Activated CD8-positive, alpha-beta memory T cell treated with anti-CD3 and anti-CD28 coated beads, Interleukin-2, amount 50 U/mL, for 48 hours (primary cell): ENCODE data around the gene MYO16.
"Not testable (repeated sequence)": the region's sequence is repeated elsewhere in the genome, so short reads cannot be mapped to it uniquely, and the experiment has no call there.

Experiments
- DNase-seq: peaks from one replicate; pipeline ENCODE4 v3.0.0-alpha.2; 2020

MYO16 gene

DNA sequence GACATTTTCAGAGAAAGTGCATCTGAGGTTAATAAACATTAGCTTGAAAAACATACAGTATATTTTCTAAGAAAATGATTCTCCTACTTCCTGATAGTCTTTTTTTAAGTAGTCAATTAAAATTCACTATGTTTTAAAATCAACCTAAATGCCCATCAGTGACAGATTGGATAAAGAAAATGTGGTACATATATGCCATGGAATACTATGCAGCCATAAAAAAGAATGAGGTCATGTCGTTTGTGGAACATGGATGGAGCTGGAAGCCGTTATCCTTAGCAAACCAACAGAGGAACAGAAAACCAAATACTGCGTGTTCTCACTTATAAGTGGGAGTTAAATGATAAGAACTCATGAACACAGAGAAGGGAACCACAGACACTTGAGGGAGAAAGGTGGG, 462.8 kb downstream of the MYO16 start:
- not testable (repeated sequence) for DNase-seq

DNA sequence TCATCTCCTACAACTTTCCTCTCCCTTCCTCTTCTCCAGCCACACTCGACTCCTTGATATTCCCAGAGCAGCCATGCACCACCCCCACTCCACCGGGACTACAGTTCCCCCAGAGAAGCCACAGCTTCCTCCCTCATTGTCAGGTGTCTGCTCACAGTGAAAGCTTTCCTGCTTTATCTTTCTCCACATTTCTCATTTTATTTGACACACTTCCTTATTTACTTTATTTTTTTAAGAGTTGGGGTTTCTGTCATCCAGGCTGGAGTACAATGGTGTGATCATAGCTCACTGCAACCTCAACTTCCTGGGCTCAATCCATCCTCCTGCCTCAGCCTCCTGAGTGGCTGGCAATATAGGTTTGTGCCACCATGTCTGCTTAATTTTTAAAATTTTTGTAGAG, 464.6 kb downstream of the MYO16 start:
- no peak for DNase-seq

DNA sequence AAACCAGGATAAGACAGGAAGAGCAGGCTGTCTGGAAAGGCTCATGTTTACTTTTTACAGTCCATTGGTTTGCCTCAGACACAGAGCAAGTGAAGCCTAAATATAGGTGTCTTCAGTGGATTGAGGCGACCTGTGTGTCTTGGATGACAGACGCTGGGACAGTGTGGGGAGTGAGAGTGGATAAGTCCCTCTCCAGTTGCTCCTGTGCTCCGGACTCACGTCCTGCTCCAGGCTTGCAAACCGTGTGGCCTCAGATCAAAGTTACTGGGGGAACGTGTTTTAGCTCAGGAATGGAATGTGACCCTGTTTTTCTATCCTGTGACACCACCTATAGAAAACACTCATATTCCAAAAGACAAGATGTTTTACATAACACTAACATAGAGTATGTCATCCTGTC, 465.7 kb downstream of the MYO16 start:
- DNase-seq, result no peak

DNA sequence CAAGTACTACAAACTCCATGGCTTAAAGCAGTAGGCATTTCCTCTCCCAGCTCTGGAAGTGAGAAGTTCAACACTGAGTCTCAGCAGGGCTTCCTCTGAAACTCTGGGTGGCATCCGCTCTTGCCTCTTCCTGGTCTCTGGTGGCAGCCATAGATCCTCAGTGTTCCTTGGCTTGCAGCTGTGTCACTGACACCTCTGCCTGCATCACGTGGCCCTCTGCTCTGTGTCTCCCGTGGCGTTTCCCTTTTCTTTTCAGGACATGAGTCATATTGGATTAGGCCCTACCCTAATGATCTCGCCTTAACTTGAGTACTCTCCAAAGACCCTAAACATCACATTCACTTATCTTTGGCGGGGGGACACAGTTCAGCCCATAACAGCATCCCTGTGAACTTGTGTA, 466.7 kb downstream of the MYO16 start:
- DNase-seq, result no peak

DNA sequence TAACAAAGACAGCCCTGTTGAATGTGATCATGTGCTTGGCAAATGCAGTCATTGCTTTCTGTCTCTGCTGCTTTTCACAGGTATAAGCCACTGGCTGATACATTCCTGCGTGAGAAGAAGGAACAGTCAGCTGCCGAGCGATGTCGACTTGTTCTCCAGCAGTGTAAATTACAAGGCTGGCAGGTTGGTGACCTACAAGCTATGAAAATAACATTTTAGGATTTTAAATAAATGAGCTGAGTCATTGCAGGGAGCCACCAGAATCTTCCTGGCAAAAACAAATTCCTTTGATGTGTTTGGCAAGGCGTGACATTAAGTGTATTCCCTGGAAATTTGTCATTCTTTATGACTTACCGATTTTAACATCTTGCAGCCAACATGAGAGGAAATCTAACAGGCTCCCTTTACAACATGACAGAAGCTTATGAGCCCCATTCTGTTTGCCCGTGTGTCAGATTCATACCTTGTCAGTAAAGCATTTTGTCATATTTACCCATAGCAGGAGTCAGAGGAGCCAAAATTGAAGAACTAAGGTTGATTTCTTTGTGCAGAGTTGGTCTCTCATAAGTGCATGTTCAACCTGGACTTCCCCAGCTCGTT, 471.4 kb downstream of the MYO16 start:
- no peak for DNase-seq

DNA sequence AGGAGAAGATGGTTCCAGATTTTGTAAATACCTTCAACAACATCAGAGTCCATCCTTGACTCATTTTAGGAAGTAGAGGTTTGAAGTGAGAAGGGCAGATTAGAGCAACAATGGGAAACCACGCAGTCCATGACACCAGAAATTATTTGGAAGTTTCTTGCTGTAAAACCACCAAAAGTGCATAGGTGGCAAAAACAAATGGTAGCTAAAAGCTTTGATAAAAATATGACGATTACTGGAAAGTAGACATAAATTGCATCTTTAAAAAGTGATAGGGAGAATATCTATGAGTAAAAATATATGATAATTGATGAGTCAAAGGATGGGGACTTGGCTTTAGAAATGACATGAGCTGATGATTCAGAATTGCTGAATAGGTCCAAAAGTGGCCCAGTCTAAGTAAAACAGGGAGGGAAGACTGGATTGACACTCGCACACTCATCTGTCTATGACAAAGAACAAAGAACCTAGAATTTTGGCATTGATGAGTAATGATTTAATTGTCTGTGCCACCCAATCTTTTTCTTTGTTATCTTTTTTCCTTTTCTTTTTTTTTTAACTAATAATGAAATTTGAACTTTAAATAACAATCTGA, 472.2 kb downstream of the MYO16 start:
- no peak for DNase-seq

DNA sequence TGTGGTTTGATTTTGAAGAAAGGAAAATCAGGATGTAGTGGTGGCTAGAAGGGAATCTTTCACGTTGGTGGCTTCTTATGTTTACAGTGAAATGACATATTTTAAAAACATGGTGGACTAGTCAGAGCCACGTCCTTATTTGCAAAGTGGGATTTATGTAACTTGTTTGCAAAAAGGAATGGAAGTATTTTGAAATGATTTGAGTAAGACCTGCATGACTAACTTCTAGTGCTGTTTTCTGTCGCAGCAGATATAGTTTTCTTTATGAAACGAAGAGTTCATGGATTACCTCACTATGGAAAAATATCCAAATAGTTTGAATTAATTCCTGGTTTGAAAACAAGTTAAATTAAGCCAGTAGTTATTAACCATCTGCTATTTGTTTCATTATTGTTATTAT, 476.5 kb downstream of the MYO16 start:
- no peak for DNase-seq

DNA sequence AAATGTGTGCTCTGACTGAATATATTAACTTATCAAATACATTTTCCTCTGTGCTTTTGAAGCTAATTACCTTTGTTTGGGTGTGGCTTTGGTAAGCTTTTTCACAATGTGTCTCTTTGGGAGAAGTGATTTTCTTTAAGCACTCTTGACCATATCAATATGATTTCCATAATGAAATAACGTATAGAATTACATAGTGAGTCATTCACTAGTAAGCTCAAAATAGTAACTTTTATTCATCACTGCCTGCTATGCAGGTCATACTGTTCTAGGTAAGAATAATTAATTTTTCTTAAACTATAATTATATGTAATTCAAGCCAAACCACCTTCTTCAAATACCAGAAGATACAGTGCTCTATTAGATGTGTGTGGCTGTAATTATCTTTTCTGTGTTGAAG, 480.7 kb downstream of the MYO16 start:
- no peak for DNase-seq

DNA sequence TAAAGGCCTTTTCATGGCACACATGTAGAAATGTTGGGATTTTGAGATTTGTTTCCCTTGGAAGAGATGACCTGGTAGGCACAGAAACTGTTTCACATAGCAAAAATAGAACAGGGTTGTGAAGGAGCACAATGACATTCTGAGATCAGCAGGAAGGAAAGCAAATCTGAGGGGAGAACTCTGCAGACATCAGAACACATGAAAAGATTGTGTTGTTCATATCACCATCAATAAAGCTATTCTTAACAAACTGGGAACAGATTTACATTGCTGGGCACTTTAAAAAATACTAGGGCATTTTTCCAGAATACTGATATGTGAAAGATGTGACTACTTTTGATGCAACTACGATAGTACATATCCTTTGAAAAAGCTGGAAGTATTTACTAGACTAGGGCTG, 481.7 kb downstream of the MYO16 start:
- no peak for DNase-seq

DNA sequence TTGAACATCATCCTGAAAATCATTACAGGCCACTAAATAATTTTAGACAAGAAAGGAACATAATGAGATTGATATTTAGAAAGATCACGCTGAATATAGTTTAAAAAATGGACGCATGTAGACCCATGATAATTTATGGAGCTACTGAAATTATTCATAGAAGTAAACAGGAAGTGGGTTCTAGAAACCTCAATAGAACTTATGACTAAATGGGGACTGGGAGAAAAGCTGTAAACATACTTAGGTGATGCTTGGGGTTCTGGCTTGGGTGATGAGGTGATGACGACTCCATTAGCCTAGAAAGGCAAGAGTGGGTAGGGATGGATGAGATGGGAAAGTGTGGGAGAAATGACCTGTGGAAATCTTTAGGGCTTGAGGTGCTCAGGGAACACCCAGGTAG, 484.0 kb downstream of the MYO16 start:
- no peak for DNase-seq

DNA sequence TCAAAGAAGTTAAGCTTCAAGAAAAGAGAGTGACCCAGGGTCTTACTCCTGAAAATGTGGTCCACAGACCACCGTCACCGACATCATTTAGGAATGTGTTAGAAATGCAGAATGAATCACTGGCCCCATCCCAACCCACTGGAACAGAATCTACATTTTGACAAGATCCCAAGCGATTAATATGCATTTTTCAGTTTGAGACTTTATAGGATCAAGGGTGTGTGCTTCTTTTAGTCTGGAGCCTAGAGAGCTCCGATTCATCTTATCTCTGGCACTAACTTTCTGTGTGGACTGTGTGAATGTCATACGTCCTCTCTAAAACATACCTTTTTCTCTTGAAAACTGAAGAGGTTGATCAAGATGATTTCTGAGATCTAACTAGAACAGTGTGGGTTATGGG, 484.8 kb downstream of the MYO16 start:
- no peak for DNase-seq

DNA sequence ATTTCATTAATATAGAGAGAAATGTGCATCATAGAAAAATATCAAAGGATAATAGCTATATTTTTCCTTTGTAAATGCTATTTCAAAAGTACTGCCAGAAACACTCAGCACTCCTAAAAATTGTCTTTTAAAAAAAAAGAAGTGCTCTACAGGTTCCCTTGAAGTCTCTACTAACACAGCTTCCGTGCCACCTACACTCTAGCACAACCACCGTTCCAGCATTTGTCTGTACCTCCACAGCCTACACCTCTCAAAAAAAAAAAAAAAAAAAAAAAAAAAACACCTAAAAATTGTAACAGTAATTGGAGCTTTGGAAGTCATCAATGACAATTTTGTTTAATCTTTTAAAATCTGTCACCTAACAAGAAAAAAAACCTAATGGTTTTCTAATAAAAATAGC, 485.6 kb downstream of the MYO16 start:
- no peak for DNase-seq

DNA sequence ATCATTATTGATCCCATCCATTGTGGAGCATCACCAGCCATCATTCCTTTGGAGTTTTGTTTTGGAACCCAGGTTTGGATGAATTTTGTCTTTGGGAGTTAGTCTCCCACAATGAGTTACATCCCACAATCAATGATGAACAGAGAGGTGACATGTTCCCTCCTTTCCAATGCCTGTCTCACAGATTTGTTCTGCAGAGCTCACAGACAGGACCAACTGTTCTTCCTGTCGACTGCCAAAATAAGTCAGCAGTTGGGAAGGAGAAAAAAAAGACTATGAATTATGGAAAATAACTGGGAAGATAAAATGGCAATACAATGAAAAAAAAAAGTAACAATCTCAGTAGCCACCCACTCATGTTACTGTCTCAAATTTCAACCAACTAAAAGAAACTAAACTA, 489.1 kb downstream of the MYO16 start:
- no peak for DNase-seq

DNA sequence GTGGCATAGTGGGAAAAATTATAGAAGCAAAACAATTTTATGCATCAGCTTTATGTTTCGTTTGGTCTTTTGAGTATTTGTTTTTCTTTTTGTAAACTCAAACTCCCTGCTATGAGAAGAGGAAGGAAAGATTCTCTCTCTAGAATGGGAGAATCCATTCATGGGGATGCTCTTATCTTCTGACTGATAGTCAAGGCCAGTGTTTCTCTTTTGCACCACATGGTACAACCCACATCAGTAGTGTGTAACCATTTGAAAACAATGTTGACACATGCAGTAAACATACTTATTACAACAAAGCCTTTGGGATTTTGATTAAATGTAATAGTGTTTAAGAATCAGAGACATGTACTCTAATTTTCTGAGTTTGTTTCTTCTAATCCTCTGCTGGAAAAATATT, 490.5 kb downstream of the MYO16 start:
- DNase-seq, result no peak

DNA sequence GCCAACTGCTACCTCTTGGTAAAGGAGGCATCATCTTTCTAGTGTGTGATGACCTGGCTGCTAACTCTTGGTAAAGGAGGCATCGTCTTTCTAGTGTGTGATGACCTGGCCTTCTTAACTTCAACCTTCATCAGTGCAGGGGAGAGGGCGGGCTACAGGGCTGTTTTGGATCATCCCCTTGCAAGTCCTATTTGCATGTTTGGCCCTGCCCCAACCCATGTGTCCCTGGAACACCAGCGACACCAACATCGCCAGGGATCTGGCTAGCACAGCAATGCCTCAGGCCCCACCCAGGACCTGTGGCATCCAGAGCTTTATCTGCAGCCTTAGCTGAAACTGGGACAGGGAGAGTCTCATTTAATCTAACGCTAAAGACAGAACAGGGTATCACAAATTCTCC, 492.4 kb downstream of the MYO16 start:
- no peak for DNase-seq

DNA sequence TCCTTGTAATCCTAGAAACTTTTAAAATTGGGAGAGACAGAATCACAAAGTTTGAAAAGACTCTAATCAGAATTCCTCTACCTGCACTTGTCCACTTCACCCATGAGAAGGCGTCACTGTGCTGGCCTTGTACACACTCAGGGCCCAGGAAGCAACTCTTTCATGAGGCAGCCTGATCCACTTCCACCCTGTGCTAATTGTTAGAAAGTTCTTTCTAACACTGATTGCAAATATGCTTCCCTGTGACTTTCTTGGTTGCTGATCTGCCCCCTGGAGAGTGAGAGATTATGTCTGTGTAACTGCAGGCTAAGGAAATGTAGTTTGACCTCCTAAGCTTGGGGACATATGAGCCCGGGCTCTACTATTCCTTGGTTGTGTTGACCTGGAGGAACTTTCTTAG, 494.6 kb downstream of the MYO16 start:
- DNase-seq, result no peak

DNA sequence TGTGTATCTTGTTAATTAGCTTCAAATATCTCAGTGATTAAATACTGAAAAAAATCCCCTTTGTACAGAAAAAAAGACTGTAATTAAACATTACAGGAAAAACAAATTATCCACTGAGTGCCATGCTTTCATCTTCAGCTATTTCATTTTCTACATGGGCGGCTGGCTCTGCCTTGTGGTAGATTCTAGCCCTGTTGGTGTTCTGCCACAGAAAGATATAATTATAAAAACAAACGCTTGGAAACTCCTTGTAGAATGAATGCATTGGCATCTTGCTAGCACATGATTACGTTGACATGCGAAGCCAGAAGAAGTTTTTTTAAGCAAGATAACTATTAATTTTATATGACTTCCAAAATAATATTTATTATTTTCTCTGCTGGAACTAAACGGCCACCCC, 496.8 kb downstream of the MYO16 start:
- no peak for DNase-seq

DNA sequence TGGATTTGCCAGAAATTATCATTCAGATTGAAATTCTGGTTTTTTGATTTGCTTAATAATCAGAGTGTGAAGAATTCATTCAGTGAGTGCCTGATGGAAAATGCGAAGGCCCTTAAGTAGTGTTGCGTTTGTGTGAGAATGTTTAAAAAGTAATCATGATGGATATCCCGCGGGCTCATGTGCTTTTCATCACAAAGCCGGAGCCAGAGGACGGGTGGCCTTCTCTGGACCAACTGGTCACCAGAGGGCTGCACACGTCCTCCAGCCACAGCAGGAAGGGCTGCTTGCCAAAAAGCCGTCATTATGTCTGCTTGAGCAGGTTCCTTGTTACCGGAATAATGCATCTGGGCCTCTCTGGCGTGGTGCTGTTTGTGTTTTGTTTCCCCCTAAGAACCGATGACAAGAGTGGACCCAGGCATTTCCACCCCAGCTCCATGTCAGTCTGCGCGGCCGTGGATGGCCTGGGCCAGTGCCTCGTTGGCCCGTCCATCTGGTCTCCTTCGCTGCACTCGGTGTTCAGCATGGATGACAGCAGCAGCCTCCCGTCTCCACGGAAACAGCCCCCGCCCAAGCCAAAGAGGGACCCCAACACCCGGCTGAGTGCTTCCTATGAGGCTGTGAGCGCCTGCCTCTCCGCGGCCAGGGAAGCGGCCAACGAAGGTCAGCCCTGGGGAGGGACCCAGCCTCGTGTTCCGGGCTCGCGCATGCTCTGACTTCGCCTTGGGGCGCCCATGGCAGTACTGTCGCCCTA, 497.7 kb downstream of the MYO16 start:
- no peak for DNase-seq

DNA sequence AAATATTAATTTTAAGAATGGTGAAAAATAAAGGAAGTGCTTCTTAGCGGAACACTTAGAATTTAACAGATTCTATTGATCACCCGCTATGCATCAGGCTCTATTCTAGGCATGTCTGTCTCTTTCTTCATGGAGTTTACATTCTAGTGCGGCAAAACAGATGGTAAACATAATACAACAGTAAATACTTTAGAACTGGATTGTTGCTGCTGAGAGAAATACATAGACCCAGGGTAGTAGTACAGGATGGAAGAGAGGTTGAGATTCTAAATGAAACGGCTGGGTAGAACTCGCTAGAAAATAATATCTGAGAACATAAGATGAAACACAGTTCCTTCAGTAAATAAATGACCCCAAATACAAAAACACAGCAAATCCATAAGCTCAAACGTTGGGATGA, 498.7 kb downstream of the MYO16 start:
- DNase-seq, result no peak

DNA sequence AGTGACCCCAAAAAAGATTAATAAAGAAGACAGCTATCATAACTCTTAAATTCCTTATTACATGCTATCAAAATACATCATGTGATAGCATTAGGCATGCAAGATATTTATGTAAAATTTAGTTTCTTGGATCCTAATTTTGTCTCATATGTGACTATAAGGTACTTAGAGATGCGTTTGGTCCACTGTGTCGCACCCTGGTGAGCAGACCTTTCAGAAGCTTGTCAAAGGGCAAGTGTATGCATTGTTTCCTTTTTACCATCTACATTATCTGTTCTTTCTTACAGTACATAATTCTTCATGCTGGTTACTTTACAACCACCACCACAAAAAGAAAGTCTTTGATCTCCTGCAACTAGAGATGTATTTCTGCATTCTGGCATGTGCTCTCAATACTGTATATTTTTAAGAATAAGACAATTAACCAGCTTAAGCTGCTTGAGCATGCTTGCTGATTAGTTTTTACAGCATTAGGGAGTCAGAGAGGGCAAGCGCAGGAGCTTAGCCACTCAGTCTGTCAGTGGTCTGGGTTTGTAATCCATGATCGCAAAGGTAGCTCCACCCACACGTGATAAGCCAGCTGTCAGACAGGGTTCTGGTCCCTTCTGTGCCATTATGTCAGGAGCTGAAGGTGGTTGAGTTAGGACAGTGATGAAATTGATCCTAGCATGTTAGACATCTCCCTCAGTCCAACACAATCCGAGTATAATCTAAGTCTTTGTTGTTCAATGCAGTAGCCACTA, 500.9 kb downstream of the MYO16 start:
- no peak for DNase-seq

DNA sequence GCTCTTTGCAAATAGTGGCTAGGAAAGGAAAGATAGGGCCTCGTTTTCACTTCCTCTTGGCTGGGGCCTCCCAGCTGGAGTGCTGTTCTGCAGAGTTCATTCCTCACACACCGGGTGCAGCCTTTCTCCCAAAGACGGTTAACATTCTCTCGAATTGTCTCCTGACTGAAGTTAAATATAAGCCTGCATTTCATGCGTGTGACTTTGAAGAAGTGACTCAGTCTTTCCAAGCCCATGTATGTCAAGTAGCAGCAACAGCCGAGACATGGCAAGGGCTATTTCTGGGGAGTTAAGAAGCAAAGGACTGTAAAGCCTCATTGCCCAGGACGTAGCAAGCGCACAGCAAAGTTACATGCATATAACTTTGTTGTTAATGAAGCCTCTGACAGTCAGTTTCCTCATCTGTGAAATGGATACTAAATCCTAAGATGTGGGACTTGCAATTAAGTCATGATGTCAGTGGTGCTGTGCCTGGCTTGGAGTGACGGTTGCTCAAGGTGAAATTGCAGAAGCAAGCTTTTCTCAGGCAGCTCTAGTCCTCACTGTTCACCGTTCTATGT, 502.4 kb downstream of the MYO16 start:
- no peak for DNase-seq

DNA sequence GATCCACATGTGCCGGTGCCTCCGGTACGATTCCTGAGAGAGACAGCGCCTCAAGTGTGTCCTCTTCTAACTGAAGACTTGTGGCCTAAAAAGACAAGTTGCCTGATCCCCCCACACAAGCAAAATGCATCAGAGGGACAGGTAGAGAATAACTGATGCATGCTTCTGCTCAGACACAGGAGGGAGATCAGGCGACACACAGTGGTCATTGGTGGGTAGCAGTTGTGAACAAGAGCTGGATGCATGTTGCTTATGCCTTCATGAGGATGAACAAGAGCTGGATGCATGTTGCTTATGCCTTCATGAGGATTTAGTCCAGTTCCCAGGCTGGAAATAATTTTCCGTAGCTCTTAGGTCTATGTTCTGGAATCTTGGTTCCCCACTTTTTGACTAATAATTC, 505.6 kb downstream of the MYO16 start:
- no peak for DNase-seq

DNA sequence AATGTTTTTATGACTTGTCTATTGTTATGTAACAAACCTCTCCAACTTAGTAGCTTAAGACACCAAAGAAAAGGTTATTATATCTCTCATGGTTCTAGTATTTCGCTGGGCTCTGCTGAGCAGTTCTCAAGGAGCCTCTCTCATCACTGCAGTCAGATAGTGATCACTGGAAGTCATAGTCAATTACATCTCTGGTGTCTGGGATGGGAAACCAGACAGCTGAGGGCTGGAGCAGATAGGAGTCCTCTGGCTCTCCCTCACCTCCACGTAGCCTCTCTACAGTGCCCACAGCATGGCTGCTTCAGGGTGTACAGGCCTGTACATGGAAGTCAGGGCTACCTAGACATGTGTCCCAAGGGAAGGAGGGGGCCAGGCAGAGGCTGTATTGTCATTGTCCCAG, 507.5 kb downstream of the MYO16 start:
- no peak for DNase-seq

DNA sequence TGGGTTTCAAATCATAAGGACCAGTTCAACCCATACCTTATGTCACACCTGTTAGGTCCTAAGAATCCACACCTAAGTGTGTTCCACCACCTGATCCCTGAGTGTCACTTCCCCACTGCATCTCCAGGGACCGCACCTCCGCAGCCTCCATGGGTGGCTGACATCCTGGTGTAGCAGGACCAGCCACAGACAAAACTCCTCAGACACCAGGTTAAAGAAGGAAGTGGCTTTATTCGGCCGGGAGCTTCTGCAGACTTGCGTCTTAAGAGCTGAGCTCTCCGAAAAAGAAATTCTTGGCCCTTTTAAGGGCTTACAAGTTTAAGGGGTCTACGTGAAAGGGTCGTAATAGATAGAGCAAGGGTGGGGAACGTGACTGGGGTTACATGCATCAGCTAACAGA, 509.9 kb downstream of the MYO16 start:
- DNase-seq, result no peak
